ENCODE results near the gene LDB2.

LDB2 gene

GRCh38 chr4:16791460-16791859 lies 107.0 kb downstream of the LDB2 start:
- no peak for TF ChIP-seq CTCF (IDR thresholded peaks at IDR 0.05; ENCODE audit: low read depth, low read length, missing control alignments)

GRCh38 chr4:16790508-16790907 lies 107.9 kb downstream of the LDB2 start:
- DNase-seq (ENCODE audit: low read depth) = no peak
- H3K4me3 ChIP-seq (ENCODE audit: low read depth, low read length) = no peak overlapping the region
- TF ChIP-seq CTCF (IDR thresholded peaks at IDR 0.05; ENCODE audit: low read depth, low read length, missing control alignments) = no peak

More at GRCh38 chr4:16791460-16791859, 107.0 kb downstream of the LDB2 start:
- no peak for DNase-seq (ENCODE audit: low read depth)
- no peak overlapping the region for H3K4me3 ChIP-seq (ENCODE audit: low read depth, low read length)

GRCh38 chr4:16788868-16789267 lies 109.6 kb downstream of the LDB2 start:
- no peak for TF ChIP-seq CTCF (IDR thresholded peaks at IDR 0.05; ENCODE audit: low read depth, low read length, missing control alignments)
- no peak overlapping the region for H3K4me3 ChIP-seq (ENCODE audit: low read depth, low read length)

GRCh38 chr4:16785793-16786527 lies 112.5 kb downstream of the LDB2 start:
- DNase-seq (ENCODE audit: low read depth) = no peak
- no peak for TF ChIP-seq CTCF (IDR thresholded peaks at IDR 0.05; ENCODE audit: low read depth, low read length, missing control alignments)
- H3K4me3 ChIP-seq (ENCODE audit: low read depth, low read length) = no peak overlapping the region

More at GRCh38 chr4:16788868-16789267, 109.6 kb downstream of the LDB2 start:
- DNase-seq (ENCODE audit: low read depth) = no peak

GRCh38 chr4:16783119-16783518 lies 115.3 kb downstream of the LDB2 start:
- no peak overlapping the region for H3K4me3 ChIP-seq (ENCODE audit: low read depth, low read length)
- no peak for DNase-seq (ENCODE audit: low read depth)
- TF ChIP-seq CTCF (IDR thresholded peaks at IDR 0.05; ENCODE audit: low read depth, low read length, missing control alignments) = no peak

- no peak for TF ChIP-seq CTCF (IDR thresholded peaks at IDR 0.05; ENCODE audit: low read depth, low read length, missing control alignments)
- H3K4me3 ChIP-seq (ENCODE audit: low read depth, low read length) = no peak overlapping the region
- no peak for DNase-seq (ENCODE audit: low read depth)
Measured at GRCh38 chr4:16779028-16779675, 119.3 kb downstream of the LDB2 start.
